Measurements from ENCODE around the gene MT1F.

MT1F gene

GRCh38 chr16:56611281-56611833 lies 46.4 kb upstream of the MT1F start:
- Histone ChIP-seq H3K9ac (ENCODE audit: insufficient read length, low read depth) (no peak overlapping the region), H3K4me1 (ENCODE audit: insufficient read depth, insufficient read length) (peaks cover 17% of the 10 kb centered on the region)

GRCh38 chr16:56613706-56614105 lies 44.1 kb upstream of the MT1F start:
- DNase-seq (ENCODE audit: low read depth, low spot score), result no peak
- Histone ChIP-seq H3K9me3 (ENCODE audit: insufficient read depth, low read length) (no peaks in the 10 kb centered on the region), H3K9ac (ENCODE audit: insufficient read length, low read depth) (no peak overlapping the region), H3K36me3 (ENCODE audit: insufficient read depth, insufficient read length, low read length) (peaks cover 5% of the 10 kb centered on the region), H3K4me1 (ENCODE audit: insufficient read depth, insufficient read length) (peaks cover 16% of the 10 kb centered on the region), H3K27me3 (ENCODE audit: insufficient read depth, insufficient read length) (peaks cover 28% of the 10 kb centered on the region), H3K4me3 (ENCODE audit: insufficient read length, low read depth) (no peak overlapping the region)
- TF ChIP-seq SUZ12 (IDR thresholded peaks at IDR 0.05; ENCODE audit: extremely low read depth, insufficient read depth, insufficient read length), result no peak
- TF ChIP-seq ZNF274 (IDR thresholded peaks at IDR 0.05; ENCODE audit: low read depth, low read length), result no peak
- TF ChIP-seq YY1 (IDR thresholded peaks at IDR 0.05; ENCODE audit: insufficient read depth, insufficient read length), result no peak

More at GRCh38 chr16:56611281-56611833, 46.4 kb upstream of the MT1F start:
- DNase-seq (ENCODE audit: low read depth, low spot score), result no peak
- H3K9me3 ChIP-seq (ENCODE audit: insufficient read depth, low read length), result no peaks in the 10 kb centered on the region
- H3K27me3 ChIP-seq (ENCODE audit: insufficient read depth, insufficient read length), result peaks cover 4% of the 10 kb centered on the region
- no peak overlapping the region for H3K4me3 ChIP-seq (ENCODE audit: insufficient read length, low read depth)
- peaks cover 6% of the 10 kb centered on the region for H3K36me3 ChIP-seq (ENCODE audit: insufficient read depth, insufficient read length, low read length)
- TF ChIP-seq SUZ12 (IDR thresholded peaks at IDR 0.05; ENCODE audit: extremely low read depth, insufficient read depth, insufficient read length), result no peak
- TF ChIP-seq ZNF274 (IDR thresholded peaks at IDR 0.05; ENCODE audit: low read depth, low read length), result no peak
- no peak for TF ChIP-seq YY1 (IDR thresholded peaks at IDR 0.05; ENCODE audit: insufficient read depth, insufficient read length)

GRCh38 chr16:56614549-56614991 lies 43.2 kb upstream of the MT1F start:
- Histone ChIP-seq H3K9ac (ENCODE audit: insufficient read length, low read depth) (no peak overlapping the region), H3K4me3 (ENCODE audit: insufficient read length, low read depth) (no peak overlapping the region), H3K27me3 (ENCODE audit: insufficient read depth, insufficient read length) (peaks cover 33% of the 10 kb centered on the region), H3K9me3 (ENCODE audit: insufficient read depth, low read length) (no peaks in the 10 kb centered on the region), H3K36me3 (ENCODE audit: insufficient read depth, insufficient read length, low read length) (no peaks in the 10 kb centered on the region), H3K4me1 (ENCODE audit: insufficient read depth, insufficient read length) (peaks cover 16% of the 10 kb centered on the region)
- no peak for DNase-seq (ENCODE audit: low read depth, low spot score)
- TF ChIP-seq ZNF274 (IDR thresholded peaks at IDR 0.05; ENCODE audit: low read depth, low read length) (no peak), YY1 (IDR thresholded peaks at IDR 0.05; ENCODE audit: insufficient read depth, insufficient read length) (no peak), SUZ12 (IDR thresholded peaks at IDR 0.05; ENCODE audit: extremely low read depth, insufficient read depth, insufficient read length) (no peak)

- no peak overlapping the region for H3K4me3 ChIP-seq (ENCODE audit: insufficient read length, low read depth)
- H3K9me3 ChIP-seq (ENCODE audit: insufficient read depth, low read length), result no peaks in the 10 kb centered on the region
- peaks cover 12% of the 10 kb centered on the region for H3K4me1 ChIP-seq (ENCODE audit: insufficient read depth, insufficient read length)
- H3K36me3 ChIP-seq (ENCODE audit: insufficient read depth, insufficient read length, low read length), result no peaks in the 10 kb centered on the region
- DNase-seq (ENCODE audit: low read depth, low spot score), result no peak
- TF ChIP-seq YY1 (IDR thresholded peaks at IDR 0.05; ENCODE audit: insufficient read depth, insufficient read length) (no peak), ZNF274 (IDR thresholded peaks at IDR 0.05; ENCODE audit: low read depth, low read length) (no peak), SUZ12 (IDR thresholded peaks at IDR 0.05; ENCODE audit: extremely low read depth, insufficient read depth, insufficient read length) (no peak)
- peaks cover 33% of the 10 kb centered on the region for H3K27me3 ChIP-seq (ENCODE audit: insufficient read depth, insufficient read length)
- no peak overlapping the region for H3K9ac ChIP-seq (ENCODE audit: insufficient read length, low read depth)
Measured at GRCh38 chr16:56615353-56615752, 42.4 kb upstream of the MT1F start.

- Histone ChIP-seq H3K36me3 (ENCODE audit: insufficient read depth, insufficient read length, low read length) (no peaks in the 10 kb centered on the region), H3K4me1 (ENCODE audit: insufficient read depth, insufficient read length) (peaks cover 6% of the 10 kb centered on the region), H3K27me3 (ENCODE audit: insufficient read depth, insufficient read length) (peaks cover 33% of the 10 kb centered on the region), H3K9me3 (ENCODE audit: insufficient read depth, low read length) (no peaks in the 10 kb centered on the region), H3K4me3 (ENCODE audit: insufficient read length, low read depth) (peak overlapping the region; percentile 67), H3K9ac (ENCODE audit: insufficient read length, low read depth) (peak overlapping the region; percentile 77)
- TF ChIP-seq ZNF274 (IDR thresholded peaks at IDR 0.05; ENCODE audit: low read depth, low read length), result no peak
- TF ChIP-seq SUZ12 (IDR thresholded peaks at IDR 0.05; ENCODE audit: extremely low read depth, insufficient read depth, insufficient read length), result no peak
- TF ChIP-seq YY1 (IDR thresholded peaks at IDR 0.05; ENCODE audit: insufficient read depth, insufficient read length), result no peak
- no peak for DNase-seq (ENCODE audit: low read depth, low spot score)
Measured at GRCh38 chr16:56616608-56617211, 41.0 kb upstream of the MT1F start.

GRCh38 chr16:56617212-56618085 lies 40.3 kb upstream of the MT1F start:
- DNase-seq (ENCODE audit: low read depth, low spot score), result no peak
- H3K9ac ChIP-seq (ENCODE audit: insufficient read length, low read depth), result peak overlapping the region; percentile 77
- H3K36me3 ChIP-seq (ENCODE audit: insufficient read depth, insufficient read length, low read length), result no peaks in the 10 kb centered on the region
- H3K4me1 ChIP-seq (ENCODE audit: insufficient read depth, insufficient read length), result peaks cover 9% of the 10 kb centered on the region
- peak overlapping the region; percentile 67 for H3K4me3 ChIP-seq (ENCODE audit: insufficient read length, low read depth)
- H3K27me3 ChIP-seq (ENCODE audit: insufficient read depth, insufficient read length), result peaks cover 33% of the 10 kb centered on the region
- TF ChIP-seq YY1 (IDR thresholded peaks at IDR 0.05; ENCODE audit: insufficient read depth, insufficient read length) (no peak), ZNF274 (IDR thresholded peaks at IDR 0.05; ENCODE audit: low read depth, low read length) (no peak), SUZ12 (IDR thresholded peaks at IDR 0.05; ENCODE audit: extremely low read depth, insufficient read depth, insufficient read length) (no peak)
- no peaks in the 10 kb centered on the region for H3K9me3 ChIP-seq (ENCODE audit: insufficient read depth, low read length)

GRCh38 chr16:56618138-56618537 lies 39.6 kb upstream of the MT1F start:
- DNase-seq (ENCODE audit: low read depth, low spot score), result no peak
- H3K36me3 ChIP-seq (ENCODE audit: insufficient read depth, insufficient read length, low read length), result no peaks in the 10 kb centered on the region
- peaks cover 9% of the 10 kb centered on the region for H3K4me1 ChIP-seq (ENCODE audit: insufficient read depth, insufficient read length)
- H3K9me3 ChIP-seq (ENCODE audit: insufficient read depth, low read length), result no peaks in the 10 kb centered on the region
- peaks cover 33% of the 10 kb centered on the region for H3K27me3 ChIP-seq (ENCODE audit: insufficient read depth, insufficient read length)
- no peak overlapping the region for H3K4me3 ChIP-seq (ENCODE audit: insufficient read length, low read depth)
- peak overlapping the region; percentile 77 for H3K9ac ChIP-seq (ENCODE audit: insufficient read length, low read depth)
- TF ChIP-seq YY1 (IDR thresholded peaks at IDR 0.05; ENCODE audit: insufficient read depth, insufficient read length) (no peak), SUZ12 (IDR thresholded peaks at IDR 0.05; ENCODE audit: extremely low read depth, insufficient read depth, insufficient read length) (no peak), ZNF274 (IDR thresholded peaks at IDR 0.05; ENCODE audit: low read depth, low read length) (no peak)

All from NT2/D1 (cell line).